Body of pancreas (tissue), 4 donors: ENCODE measurements around the gene SLC9A6. TPM values are rescaled to one million over a fixed set of nuclear protein-coding genes. Genes with fewer than 3 reads are reported as not detected.

Source experiments
- ATAC-seq: fragments of 150-250 bp; one replicate; pipeline ENCODE4 v1.9.1; 2016
- DNase-seq, 4 donors: peaks; one replicate each; pipeline ENCODE4 v3.0.0-alpha.2; 2019
- H3K27ac ChIP-seq, 4 donors: fragments of 200-600 bp; sonication (generic); 1 replicate in 3 of 4; 2 replicates in 1 of 4; pipeline versions ENCODE4 v1.5.1 to v1.6.1; 2016 to 2019; ENCODE audit warnings: mild to moderate bottlenecking in 1 of 4, mixed read lengths in 1 of 4, moderate library complexity in 1 of 4
- H3K27me3 ChIP-seq, 2 donors: fragments of 200-600 bp; sonication (generic); one replicate each; pipeline ENCODE4 v1.6.0; 2016; ENCODE audit warnings: mild to moderate bottlenecking in 1 of 2
- H3K36me3 ChIP-seq, 2 donors: fragments of 200-600 bp; sonication (generic); replicated peaks in 1 of 2; 2 replicates each; pipeline ENCODE4 v1.5.1; 2016; ENCODE audit warnings: low read depth in 2 of 2; ENCODE audit not compliant: insufficient read depth in 1 of 2
- H3K4me1 ChIP-seq: fragments of 200-600 bp; sonication (generic); one replicate; pipeline ENCODE4 v1.6.0; 2016
- H3K4me3 ChIP-seq, 2 donors: fragments of 200-600 bp; sonication (generic); 1 replicate in 1 of 2; 2 replicates in 1 of 2; pipeline ENCODE4 v1.5.1; 2016 to 2019
- H3K9me3 ChIP-seq, 3 donors: fragments of 200-600 bp; sonication (generic); 1 replicate in 2 of 3; 2 replicates in 1 of 3; pipeline ENCODE4 v1.5.1; 2016
- CTCF ChIP-seq, 7 experiments: fragments of 450-650 bp in 4 of 7; fragments of 200-600 bp in 3 of 7; sonication (generic) in 3 of 7; IDR thresholded peaks; one replicate each; pipeline ENCODE4 v1.5.1; 2016 to 2019; ENCODE audit warnings: antibody characterized with exemption in 7 of 7
- POLR2A ChIP-seq, 3 donors: fragments of 450-650 bp; IDR thresholded peaks; one replicate each; pipeline ENCODE4 v1.6.1; 2016; ENCODE audit warnings: antibody characterized with exemption in 3 of 3, mild to moderate bottlenecking in 2 of 3
- WGBS, 2 donors: methylation state at CpG; one replicate each; pipeline ENCODE4 v1.1.5; 2017; 5-methylcytosine and 5-hydroxymethylcytosine counted together
- intact Hi-C: fragments of 100-400 bp; cut with DNase I; formaldehyde crosslinking; loops from one replicate; pipeline ENCODE4 v1.15.1; 2023
- total RNA-seq, 2 donors: library from RNA; depleted of rRNA; stranded (reverse); fragments of >200 nt; gene quantifications; one replicate each; pipeline ENCODE4 v1.1.0, GENCODE V29; 2016

Gene SLC9A6
- total RNA-seq, 2 donors from 2014 or later = 1.6 to 6.2 TPM

GRCh38 chrX:136061696-136062095 lies 76.5 kb downstream of the SLC9A6 start:
- TF ChIP-seq CTCF (IDR thresholded peaks at IDR 0.05) = no peak
- TF ChIP-seq POLR2A (IDR thresholded peaks at IDR 0.05) = no peak
- intact Hi-C loops = no loop called here
- no peaks in the 10 kb centered on the region for H3K9me3 ChIP-seq
- ATAC-seq = no peak
- H3K4me3 ChIP-seq = no peak overlapping the region
- no peaks in the 10 kb centered on the region for H3K27me3 ChIP-seq
- DNase-seq = no peak
- H3K36me3 ChIP-seq = no peaks in the 10 kb centered on the region
- no peak overlapping the region for H3K27ac ChIP-seq
- no peaks in the 10 kb centered on the region for H3K4me1 ChIP-seq
- 71 to 80% methylated on average over 5 of the region's 5 CpGs for WGBS, 2 donors

- WGBS, 2 donors = 49 to 57% methylated on average over 6 to 7 of the region's 7 CpGs
- Histone ChIP-seq H3K4me1 (no peaks in the 10 kb centered on the region), H3K36me3 (no peaks in the 10 kb centered on the region), H3K4me3 (no peak overlapping the region), H3K27me3 (no peaks in the 10 kb centered on the region), H3K9me3 (no peaks in the 10 kb centered on the region), H3K27ac (no peak overlapping the region)
- DNase-seq (no peak), ATAC-seq (no peak)
- intact Hi-C loops = no loop called here
- no peak for TF ChIP-seq CTCF (IDR thresholded peaks at IDR 0.05)
- TF ChIP-seq POLR2A (IDR thresholded peaks at IDR 0.05) = no peak
Observed at GRCh38 chrX:136063340-136064079, 78.3 kb downstream of the SLC9A6 start.

- DNase-seq (no peak), ATAC-seq (no peak)
- TF ChIP-seq POLR2A (IDR thresholded peaks at IDR 0.05) = no peak
- no peak for TF ChIP-seq CTCF (IDR thresholded peaks at IDR 0.05)
- no peak overlapping the region for H3K4me3 ChIP-seq
- no peaks in the 10 kb centered on the region for H3K36me3 ChIP-seq
- no peak overlapping the region for H3K27ac ChIP-seq
- H3K27me3 ChIP-seq = no peaks in the 10 kb centered on the region
- intact Hi-C loops = no loop called here
- H3K4me1 ChIP-seq = no peaks in the 10 kb centered on the region
- 57 to 66% methylated on average over 2 to 3 of the region's 3 CpGs for WGBS, 2 donors
- no peaks in the 10 kb centered on the region for H3K9me3 ChIP-seq
Observed at GRCh38 chrX:136064661-136065043, 79.4 kb downstream of the SLC9A6 start.

- TF ChIP-seq CTCF (IDR thresholded peaks at IDR 0.05) (no peak), POLR2A (IDR thresholded peaks at IDR 0.05) (no peak)
- no peak overlapping the region for H3K4me3 ChIP-seq
- no peaks in the 10 kb centered on the region for H3K4me1 ChIP-seq
- H3K27ac ChIP-seq = no peak overlapping the region
- no peaks in the 10 kb centered on the region for H3K9me3 ChIP-seq
- no peaks in the 10 kb centered on the region for H3K36me3 ChIP-seq
- no peak for ATAC-seq
- H3K27me3 ChIP-seq = no peaks in the 10 kb centered on the region
- 37% methylated on average over 7 of the region's 7 CpGs; no CpG with 5 or more reads in 1 of the 2 donors for WGBS, 2 donors
- peak in 2 of 4 donors; percentile 4 to 13 for DNase-seq
- intact Hi-C loops = no loop called here
Observed at GRCh38 chrX:136065044-136065671, 79.9 kb downstream of the SLC9A6 start.
